GM12872 (cell line): Measurements from ENCODE around the gene KLHDC7B.

Experiments used
- CTCF ChIP-seq: IDR thresholded peaks from 3 replicates; pipeline ENCODE4 v1.5.1; 2011; ENCODE audit warnings: low read depth, mild to moderate bottlenecking, low read length, moderate library complexity; ENCODE audit not compliant: insufficient read depth

Gene KLHDC7B

GRCh38 chr22:50544746-50545253 is 899 bp upstream of the KLHDC7B start:
- no peak for TF ChIP-seq CTCF

GRCh38 chr22:50546326-50547262 is 895 bp downstream of the KLHDC7B start:
- TF ChIP-seq CTCF = no peak

GRCh38 chr22:50547263-50547985 is 1.7 kb downstream of the KLHDC7B start:
- no peak for TF ChIP-seq CTCF

GRCh38 chr22:50548040-50548920 is 2.6 kb downstream of the KLHDC7B start:
- TF ChIP-seq CTCF = peak; percentile 32; the same call in 1 of the 3 replicates

- TF ChIP-seq CTCF = no peak
Observed at GRCh38 chr22:50548921-50549790, 3.5 kb downstream of the KLHDC7B start.

GRCh38 chr22:50550395-50550794 is 4.7 kb downstream of the KLHDC7B start:
- no peak for TF ChIP-seq CTCF
